Thyroid gland (tissue), 4 donors: Measurements from ENCODE around the gene PARD3B.

Source experiments
- CTCF ChIP-seq, 6 experiments: fragments of 200-600 bp in 3 of 6; fragments of 450-650 bp in 3 of 6; sonication (generic) in 3 of 6; IDR thresholded peaks; one replicate each; pipeline ENCODE4 v1.5.1; 2016 to 2019; ENCODE audit warnings: antibody characterized with exemption in 6 of 6, mild to moderate bottlenecking in 2 of 6, inconsistent platforms in 1 of 6, moderate library complexity in 1 of 6
- POLR2A ChIP-seq, 2 donors: fragments of 450-650 bp; IDR thresholded peaks; one replicate each; pipeline ENCODE4 v1.6.1; 2017; ENCODE audit warnings: antibody characterized with exemption in 2 of 2, mild to moderate bottlenecking in 2 of 2, moderate library complexity in 1 of 2

DNA sequence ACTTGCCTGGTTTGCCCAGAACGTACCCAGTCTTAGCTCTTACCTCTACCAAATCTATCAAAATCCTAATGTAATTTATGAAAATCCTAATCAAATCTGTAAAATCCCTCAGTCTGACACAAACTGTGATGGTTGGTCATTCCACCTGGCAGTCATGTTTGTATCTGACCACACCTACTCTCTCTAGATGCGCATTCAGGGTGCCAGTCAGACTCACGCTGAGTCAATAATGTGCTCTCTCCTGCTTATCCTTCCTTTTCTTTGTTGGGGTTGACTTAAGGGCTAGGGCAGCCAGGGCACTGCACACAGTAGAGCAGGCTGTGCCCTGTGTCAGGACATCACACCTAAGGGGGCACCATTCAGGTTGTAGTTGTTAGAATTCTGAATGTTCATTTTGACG lies 48.5 kb upstream of the PARD3B start:
- TF ChIP-seq CTCF (IDR thresholded peaks at IDR 0.05): no peak
- TF ChIP-seq POLR2A (IDR thresholded peaks at IDR 0.05): no peak
